HTERT RPE-1 (cell line): ENCODE measurements around the gene ACTBL2.

Experiments used
- in situ Hi-C: fragments of 300-500 bp; cut with MboI; formaldehyde crosslinking; loops from 4 replicates; pipeline ENCODE4 v1.14.3; 2020; ENCODE audit warnings: low sequenced_read_pairs

Gene ACTBL2

DNA sequence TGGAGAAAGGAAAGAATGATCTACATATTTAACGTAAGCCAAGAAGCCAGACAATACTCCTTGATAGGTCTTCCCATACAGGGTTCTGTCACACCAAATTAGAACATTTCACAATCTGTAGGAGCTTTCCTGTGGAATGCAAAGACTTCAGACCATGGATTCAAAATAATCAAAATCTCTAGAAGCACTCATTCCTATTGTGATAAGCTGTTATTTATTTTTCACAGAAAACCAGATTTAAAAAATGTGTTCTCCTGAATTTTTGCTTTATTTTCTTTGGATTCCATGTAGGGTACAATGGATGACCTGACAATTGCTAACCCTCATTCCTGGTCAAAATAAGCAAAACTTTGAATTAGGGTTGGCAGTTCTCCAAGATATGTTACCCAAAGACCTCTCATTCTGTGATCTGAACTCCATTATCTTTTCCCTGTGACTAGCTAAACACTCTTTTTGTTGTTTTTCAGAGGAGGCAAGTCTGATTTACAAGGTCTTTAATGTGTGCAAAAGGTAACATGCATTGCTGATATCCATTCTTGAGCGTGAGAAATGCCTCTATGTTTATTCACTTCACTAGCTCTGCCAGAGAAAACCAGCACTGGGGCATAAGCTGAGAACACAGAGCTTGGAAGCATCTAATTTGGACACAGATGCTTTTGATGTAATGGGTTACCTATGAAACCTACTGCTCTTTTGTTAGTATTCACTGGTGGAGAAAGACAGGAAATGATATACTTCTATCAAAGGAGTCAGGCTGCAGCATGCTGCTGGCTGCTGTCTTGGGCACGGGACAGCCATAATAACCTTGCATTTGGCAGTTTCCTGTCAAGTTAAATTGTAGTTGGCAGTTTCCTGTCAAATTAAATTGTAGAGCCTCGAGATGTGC is 31.4 kb downstream of the ACTBL2 start:
- in situ Hi-C loops, result no loop called here

DNA sequence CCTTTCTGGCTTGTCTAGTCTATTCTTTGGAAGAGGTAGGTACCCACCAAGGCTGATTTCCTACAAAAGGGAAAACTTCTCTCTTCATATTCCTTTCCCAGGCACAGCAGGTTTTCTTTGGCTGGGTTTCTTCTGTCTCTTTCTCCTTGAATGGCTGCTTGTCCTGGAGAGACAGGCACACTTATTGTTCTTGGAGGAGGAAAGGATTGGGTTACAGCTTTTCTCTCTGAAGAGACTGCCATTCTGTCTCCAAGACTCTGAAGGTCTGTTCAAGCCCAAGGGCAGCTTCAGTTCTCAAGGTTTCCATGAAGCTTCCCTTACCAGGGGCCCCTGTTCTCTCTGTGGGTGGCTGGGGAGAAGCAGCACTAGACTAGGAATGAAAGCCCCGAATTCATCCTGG is 33.9 kb downstream of the ACTBL2 start:
- in situ Hi-C loops, result no loop called here

DNA sequence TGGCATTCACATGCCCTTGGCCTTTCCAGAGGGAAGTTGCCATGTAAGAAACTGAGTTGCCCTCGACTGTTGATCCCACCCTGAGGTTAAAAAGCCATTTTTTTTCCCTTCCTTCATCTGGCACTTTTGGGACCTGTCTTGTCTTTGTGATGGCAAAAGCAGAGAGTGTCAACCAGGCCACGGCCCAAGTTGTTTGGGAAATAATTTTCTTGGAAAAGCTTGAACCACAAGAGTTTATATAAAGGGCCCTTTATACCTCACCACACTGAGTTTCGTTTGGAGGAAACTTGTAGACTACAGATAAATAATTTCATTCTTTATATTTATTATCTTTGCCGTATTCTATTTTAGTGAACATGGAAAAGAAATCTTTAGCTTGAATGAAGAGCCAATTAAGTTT is 34.3 kb downstream of the ACTBL2 start:
- in situ Hi-C loops, result no loop called here

DNA sequence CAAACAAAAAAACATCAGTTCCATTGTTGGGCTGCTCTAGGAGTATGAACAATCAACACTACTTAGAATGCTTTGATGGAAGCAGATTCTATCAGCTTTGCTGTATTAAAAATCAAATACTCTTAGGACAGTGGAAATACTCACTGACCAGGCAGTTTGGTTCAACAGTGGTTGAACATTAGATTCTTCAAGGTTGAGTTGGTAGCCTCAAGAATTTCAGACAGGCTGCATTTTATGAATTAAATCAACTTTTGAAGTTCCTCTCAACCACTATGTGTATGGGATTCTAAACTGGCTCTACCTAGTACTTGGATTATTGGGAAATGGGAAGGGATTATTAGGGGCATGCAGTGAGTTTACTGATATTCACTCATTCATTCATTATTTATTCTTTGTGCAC is 35.0 kb downstream of the ACTBL2 start:
- in situ Hi-C loops, result no loop called here

DNA sequence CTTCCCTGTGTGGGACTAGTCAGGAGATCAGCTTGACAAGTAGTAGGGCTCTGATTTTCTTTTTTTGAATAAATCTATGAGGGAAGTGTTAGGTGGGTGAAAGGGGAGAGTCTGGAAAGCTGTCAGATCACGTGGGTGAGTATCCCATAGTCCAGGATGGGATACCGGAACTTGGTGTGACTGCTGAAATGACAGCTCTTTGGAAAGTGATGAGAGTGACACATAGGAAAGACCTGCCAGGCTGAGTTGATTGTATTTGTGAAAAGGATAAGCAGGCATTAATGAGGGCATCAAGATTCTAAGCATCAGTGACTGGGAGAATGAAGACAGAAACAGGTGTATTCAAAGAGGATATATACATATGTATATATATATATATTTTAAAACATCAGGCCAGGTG is 35.6 kb downstream of the ACTBL2 start:
- in situ Hi-C loops, result no loop called here

DNA sequence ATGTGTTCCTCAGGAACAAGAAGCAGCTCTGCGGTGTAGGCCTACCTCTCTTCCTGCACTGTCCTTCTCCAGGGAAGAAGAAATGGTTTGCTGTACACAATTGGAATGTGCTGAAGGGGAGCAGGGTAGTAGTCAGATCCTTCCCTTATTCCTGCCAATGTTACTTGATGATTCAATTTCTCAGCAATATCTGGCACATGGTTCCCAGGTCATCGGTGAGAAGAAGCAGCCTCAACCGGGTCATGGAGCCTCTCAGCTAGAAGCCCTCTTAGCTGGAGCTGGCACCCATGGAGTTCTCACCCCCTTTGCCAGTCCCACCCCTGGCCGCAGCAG is 36.9 kb downstream of the ACTBL2 start:
- in situ Hi-C loops, result no loop called here

DNA sequence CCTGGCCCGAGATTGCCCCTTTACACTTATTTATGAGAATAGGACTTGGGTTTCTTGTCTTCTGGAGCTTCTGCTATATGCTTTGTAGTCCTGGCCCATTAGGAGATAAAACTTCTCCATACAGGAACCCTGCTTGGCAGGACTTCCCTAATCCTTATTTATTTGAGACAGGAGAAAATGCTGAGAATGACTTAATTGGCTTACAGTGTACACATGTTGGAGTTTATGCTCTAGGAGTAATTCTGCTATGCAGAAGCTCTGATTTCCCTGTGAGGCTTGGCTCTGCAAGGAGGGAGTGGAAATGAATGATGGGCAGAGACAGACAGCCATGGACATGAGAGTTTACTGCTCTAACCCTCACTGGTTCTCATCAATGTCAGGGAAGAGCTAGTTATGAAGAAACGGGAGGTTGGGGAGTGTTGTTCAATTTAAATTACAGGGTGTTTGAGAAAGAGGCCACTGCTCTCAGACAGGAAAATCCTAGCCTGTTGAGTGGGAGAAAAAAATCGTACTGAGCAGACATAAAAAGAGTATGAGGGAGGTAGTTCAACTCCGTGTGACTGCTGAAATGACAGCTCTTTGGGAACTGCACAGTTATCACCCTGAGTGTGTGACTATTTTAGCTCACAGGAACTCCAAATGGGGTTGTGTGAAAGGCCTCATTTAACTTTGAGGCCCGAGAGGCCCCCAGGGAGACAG is 37.5 kb downstream of the ACTBL2 start:
- in situ Hi-C loops, result no loop called here

DNA sequence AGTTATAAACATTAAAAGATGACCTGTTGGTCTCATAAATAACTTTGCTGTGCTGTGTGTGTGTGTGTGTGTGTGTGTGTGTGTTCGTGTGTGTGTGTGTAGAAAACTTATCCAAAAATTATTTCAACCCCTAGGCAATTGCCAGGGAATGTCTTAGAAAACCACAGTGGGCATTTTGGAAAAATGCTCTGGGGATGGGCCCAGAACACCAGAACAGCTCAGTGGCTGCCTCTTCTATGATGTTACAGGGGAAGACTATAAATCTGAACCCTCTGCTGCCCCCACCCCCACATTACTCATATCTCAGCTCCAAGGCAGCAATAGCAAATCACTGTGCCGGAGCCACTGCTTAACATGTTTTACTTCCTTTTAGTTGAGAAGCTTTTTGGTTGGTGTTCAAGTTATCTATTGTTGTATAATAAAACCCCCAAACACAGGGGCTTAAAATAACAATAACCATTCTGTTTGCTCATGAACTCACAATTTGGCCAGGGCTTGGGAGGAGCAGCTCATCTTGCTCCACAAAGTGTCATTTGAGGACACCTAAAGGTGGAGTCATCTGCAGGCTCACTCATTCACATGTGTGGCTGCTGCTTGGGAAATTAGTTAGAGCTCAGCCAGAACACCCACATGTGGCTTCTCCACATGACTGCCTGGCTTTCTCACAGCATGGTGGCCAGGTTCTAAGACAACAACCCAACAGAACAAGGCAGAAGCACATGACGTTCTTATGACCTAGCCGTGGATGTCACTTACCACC is 40.4 kb downstream of the ACTBL2 start:
- in situ Hi-C loops, result no loop called here

DNA sequence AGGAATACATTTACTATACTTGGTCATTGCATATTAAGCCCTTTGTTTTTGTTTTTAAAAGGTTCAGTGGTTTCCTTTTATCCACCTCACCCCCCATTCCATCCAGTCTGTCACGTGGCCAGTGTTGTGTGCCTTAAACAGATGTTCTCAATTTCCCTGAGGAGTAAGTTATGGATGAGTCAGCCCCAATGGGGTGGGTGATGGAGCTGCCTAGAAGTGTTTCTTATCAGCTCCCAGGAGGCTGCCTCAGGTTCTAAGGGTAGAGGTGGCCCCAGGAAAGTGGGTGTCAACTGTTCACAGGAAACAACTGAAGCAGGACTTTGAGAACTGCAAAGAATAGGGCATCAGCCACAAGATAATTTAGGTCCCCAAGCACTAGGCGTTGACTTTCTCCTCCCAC is 41.1 kb downstream of the ACTBL2 start:
- in situ Hi-C loops, result no loop called here

DNA sequence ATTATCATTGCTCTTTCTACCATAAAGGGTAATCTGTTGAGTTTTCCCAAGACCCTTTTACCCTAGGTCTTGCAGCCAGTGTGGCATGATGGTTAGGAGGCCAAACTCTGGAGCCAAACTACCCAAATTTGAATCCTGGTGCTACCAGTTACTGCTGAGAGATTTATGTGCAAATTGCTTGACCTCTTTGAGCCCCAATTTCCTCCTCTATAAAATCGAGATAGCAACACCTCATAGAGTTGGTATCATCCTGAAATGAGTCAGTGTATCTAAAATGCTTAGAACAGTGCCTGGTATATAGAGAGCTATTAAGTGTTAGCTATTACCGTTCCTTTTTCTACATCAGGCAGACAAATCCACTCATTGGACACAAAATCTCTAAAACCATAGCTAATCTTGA is 43.0 kb downstream of the ACTBL2 start:
- in situ Hi-C loops, result no loop called here

DNA sequence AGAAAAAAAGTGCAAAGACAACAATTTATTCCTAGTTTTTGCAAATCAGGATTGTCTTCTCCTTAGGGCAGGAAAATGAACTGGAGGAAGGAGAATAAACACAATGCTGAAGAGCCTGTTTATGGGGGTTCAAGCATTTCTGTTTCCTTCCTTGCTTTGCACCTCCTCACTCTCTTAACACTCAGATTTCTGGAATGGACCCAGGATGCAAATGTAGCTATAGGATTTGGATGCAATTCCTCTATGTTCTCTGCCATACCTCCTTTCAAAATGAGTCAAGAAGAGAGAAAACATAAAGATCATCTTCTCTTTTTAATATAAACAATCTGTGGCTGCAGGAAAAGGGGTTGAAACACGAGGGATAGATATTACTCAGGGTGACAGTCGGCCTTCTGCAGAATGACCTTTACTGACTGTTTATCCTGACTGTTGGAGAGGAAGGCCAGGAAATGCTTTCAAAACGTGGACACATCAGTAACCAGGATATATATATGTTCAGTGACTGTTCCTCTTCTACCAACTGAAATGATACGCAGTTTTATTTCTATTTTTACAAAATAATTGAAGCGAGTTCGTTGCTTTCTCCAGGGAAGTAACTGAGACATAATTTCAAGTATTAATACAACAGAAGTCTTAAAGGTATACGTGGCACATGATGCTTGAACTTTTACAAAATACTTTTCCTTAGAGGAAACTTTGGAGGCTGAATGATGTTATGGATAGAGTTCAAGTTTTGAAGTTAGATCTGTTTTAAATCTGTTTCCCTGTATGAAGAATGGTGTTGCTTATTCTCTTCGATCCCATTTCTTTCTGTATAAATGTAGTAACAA is 44.4 kb downstream of the ACTBL2 start:
- in situ Hi-C loops, result no loop called here

DNA sequence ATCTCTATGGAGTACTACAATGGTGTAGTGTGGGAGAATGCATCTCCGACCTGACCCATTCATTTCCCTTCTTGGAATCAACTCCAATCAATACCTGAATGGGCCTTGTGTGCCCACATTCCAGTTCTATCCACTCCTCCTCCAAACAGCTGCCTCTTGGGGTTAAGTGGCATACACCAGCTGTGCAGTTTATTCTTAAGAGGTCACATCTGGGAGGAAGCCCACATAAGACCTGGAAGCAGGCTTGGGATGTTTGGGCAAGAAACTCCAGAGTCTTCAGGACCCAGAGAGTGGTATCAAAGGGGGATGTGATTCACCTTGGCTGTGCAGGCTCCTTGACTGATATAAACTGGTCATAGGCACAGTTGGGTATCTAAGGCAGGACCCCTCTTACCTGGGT is 46.0 kb downstream of the ACTBL2 start:
- in situ Hi-C loops, result no loop called here

DNA sequence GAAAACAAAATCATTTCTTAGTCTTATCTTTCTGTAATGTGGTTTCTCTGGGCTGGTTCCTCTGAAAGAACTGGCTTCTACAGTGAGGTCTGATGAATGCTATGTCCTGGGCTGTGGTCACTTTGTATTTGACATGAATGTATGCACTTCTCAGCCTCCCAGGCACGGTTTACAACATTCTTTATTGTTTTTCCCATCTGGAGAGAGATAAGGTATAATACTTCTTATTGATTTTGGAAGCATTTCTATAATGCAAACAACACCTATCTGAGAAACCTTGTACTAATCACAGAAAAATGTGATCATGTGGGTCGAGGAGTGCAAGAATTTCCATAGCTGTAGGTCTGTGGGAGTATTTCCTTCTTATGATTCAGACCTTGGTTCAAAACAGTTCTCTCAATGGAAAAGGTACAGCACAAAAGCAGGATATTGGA is 46.9 kb downstream of the ACTBL2 start:
- in situ Hi-C loops, result no loop called here

DNA sequence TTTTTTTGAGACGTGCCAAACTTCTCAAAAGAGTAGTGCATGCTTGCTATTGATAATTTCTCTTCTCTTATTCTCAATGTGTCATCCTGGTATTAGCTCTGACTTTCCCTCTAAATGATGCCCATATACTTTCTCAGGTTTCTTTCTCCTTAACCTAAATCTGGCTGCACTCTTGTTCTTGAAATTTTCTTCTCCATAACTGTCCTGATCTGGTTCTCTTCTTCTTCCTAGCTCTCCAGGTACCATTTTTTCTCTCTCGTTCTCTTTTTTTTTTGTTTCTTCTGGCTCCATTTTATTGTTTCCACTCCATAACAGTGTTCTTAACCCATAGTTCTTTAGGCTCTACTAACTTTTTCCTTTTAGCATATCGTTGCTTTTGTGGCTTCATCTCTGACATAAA is 47.9 kb downstream of the ACTBL2 start:
- in situ Hi-C loops, result no loop called here

DNA sequence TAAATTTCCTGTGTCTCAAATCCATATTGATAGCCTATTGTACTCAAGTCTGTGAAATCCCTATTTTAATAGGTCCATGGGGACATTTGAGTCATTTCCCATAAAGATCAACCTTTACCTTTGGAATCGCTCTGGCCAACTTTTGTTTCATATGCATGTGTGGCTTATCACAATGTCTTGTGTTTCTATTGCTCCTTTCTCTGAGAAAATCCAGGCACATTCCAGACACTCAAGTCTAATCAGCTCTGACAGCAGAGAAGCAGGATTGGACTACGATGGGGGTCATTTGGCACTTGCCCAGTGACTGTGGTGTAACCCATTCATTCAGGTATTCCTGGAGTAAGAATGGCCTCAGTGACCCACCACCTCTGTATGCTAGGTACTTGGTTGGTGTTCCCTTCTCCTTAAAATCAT is 48.4 kb downstream of the ACTBL2 start:
- in situ Hi-C loops, result no loop called here

DNA sequence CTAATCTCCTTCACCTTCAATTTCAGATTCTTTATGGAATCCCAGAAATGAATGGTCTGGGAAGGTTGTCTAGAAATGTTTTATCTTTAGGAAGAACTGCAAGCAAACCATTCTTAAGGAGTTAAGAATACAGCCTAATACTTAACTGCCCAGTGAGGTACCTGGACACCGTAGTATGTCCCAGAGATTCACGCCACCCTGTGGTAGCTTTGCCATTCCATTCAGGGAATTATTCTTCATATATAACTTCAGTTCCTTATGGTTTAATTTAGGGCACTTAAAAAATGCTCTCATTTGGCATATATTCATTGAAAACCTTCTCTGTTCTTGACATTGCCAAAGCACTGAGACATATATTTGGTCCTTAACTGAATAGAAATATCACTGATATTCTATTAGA is 49.7 kb downstream of the ACTBL2 start:
- in situ Hi-C loops, result no loop called here

DNA sequence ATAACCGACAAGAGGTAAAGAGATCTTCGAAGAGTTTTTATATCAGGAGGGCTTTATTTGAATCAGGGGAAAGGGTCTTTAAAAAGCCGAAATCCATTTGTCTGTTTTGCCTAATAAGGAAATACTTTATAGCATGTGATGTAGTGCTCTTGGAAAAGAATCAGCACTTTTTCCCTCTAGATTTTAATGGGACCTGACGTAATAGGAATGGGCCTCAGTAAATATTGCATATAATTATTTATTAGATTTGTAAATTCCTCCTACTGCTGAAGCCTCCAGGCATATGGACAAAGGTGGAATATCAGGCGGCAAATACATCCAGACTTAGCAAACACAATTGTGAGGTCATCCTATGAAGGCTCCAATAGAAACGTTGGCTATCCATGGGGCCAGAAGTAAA is 50.9 kb downstream of the ACTBL2 start:
- in situ Hi-C loops, result no loop called here
